ENCODE data around the gene ZNF654. TPM values are rescaled to one million over a fixed set of nuclear protein-coding genes. Genes with fewer than 3 reads are reported as not detected.

Gene ZNF654
- total and polyA plus RNA-seq, 8 donors: 1.7 to 11.0 (median 5.1) TPM

DNA sequence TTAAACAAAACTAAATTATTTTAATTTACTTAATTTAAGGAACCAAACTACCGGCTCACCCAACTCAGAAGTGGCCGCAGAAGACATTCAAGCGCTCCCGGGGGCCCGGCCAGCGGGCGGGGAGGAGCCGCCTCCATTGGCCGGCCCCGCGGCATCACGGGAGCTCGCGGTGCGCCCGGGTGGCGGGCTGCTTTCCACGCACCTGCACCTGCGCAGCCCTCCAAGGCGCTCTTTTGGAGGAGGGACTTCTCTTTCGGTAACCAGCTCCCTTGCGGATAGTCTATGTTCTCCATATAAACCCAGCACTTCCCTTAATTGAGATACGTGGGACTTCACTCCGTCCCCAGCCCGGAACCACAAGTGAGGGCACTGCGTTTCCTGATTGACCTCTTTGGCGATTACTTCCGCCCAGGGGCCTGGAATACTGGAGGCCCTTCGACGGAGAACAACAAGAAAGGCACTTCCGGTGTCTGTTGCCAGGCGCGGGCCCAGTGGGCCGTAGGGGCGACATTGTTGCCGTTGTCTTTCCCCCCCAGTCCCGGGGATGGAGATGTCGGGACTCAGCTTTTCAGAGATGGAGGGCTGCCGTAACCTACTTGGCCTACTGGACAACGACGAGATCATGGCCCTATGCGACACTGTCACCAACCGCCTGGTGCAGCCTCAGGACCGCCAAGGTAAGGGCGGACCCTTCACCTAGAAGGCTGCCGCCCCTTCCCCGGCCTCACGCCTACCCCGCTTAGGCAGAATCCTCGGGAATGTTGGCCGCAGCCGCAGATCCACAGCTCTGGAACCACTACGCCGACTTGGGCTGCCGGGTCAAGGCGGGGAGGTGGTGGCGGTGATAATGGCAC lies 90.7 kb downstream of the ZNF654 start, which contains the start of gene C3orf38:
Gene C3orf38 (plus strand): TSS at position 451 of the 854 bp plus-strand sequence. CDS start 94 bp downstream, at position 545.
- H3K9me3 ChIP-seq: no peaks in the 10 kb centered on the region
- H3K27ac ChIP-seq: peak within 1 kb of the TSS; percentile 81 to 97 (median 90)
- DNase-seq (peak; percentile 81 to 90 (median 87)), FAIRE-seq (no peak), ATAC-seq (peak; percentile 96 to 98 (median 98))
- 0 to 1% methylated on average over 57 of the region's 57 CpGs for WGBS, 2 donors
- peaks cover 3 to 17% (median 10%) of the 10 kb centered on the region in 3 donors for H3K4me1 ChIP-seq
- peak within 1 kb of the TSS; percentile 70 to 83 (median 74) for H3K4me3 ChIP-seq
- H3K36me3 ChIP-seq: peaks cover 0 to 16% (median 0%) of the 10 kb centered on the region in 3 donors
- TF ChIP-seq CTCF (IDR thresholded peaks at IDR 0.05): no peak
- intact Hi-C loops (cut with DNase I): no loop called here
- no peaks in the 10 kb centered on the region for H3K27me3 ChIP-seq

- FAIRE-seq: no peak
- peak in 1 of 4 donors; percentile 8 for ATAC-seq
- WGBS, 2 donors: 0 to 1% methylated on average over 8 of the region's 8 CpGs
- Histone ChIP-seq H3K9me3 (no peaks in the 10 kb centered on the region), H3K27ac (peak overlapping the region; percentile 81 to 97 (median 90)), H3K4me1 (peaks cover 3 to 17% (median 10%) of the 10 kb centered on the region in 3 donors), H3K4me3 (peak overlapping the region; percentile 70 to 83 (median 74)), H3K27me3 (no peaks in the 10 kb centered on the region), H3K36me3 (peaks cover 0 to 22% (median 3%) of the 10 kb centered on the region in 3 donors)
- intact Hi-C loops (cut with DNase I): no loop called here
- no peak for TF ChIP-seq CTCF (IDR thresholded peaks at IDR 0.05)
- DNase-seq: no peak
Observed at GRCh38 chr3:88150371-88150770, 91.3 kb downstream of the ZNF654 start.

DNA sequence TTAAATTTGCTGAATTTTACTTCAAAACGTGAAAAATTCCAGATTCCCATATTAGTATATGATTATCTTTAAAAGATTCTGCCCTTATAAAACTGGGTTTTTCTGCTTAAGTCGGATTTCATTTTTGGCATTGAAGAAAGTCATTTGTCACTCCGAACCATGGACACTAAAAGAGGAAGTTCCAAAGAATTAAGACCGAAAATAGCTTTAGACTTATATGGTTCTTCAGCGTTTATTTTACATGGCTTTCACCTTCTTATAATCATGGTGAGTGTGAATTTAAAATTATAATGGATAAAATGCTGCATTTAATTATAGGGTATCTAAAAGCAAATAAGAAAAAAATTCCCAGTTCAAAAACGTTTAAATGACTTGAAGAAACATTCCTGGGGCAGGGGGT lies 91.8 kb downstream of the ZNF654 start:
- H3K27ac ChIP-seq: peak overlapping the region in 2 of 4 donors; percentile 97
- H3K9me3 ChIP-seq: no peaks in the 10 kb centered on the region
- peak overlapping the region; percentile 70 to 83 (median 74) for H3K4me3 ChIP-seq
- 2 to 3% methylated on average over 6 of the region's 6 CpGs for WGBS, 2 donors
- no peak for TF ChIP-seq CTCF (IDR thresholded peaks at IDR 0.05)
- FAIRE-seq (no peak), DNase-seq (no peak), ATAC-seq (no peak)
- intact Hi-C loops (cut with DNase I): no loop called here
- H3K27me3 ChIP-seq: no peaks in the 10 kb centered on the region
- H3K4me1 ChIP-seq: peaks cover 3 to 17% (median 10%) of the 10 kb centered on the region in 3 donors
- H3K36me3 ChIP-seq: peaks cover 0 to 22% (median 5%) of the 10 kb centered on the region in 3 donors

GRCh38 chr3:88151358-88151757 lies 92.3 kb downstream of the ZNF654 start:
- intact Hi-C loops (cut with DNase I): no loop called here
- FAIRE-seq (no peak), ATAC-seq (no peak), DNase-seq (no peak)
- H3K4me3 ChIP-seq: peak overlapping the region in 3 of 4 donors; percentile 70 to 83 (median 70)
- TF ChIP-seq CTCF (IDR thresholded peaks at IDR 0.05): no peak
- no peaks in the 10 kb centered on the region for H3K27me3 ChIP-seq
- H3K4me1 ChIP-seq: peaks cover 3 to 17% (median 10%) of the 10 kb centered on the region in 3 donors
- H3K27ac ChIP-seq: no peak overlapping the region
- WGBS, 2 donors: 18 to 21% methylated on average over 4 of the region's 4 CpGs
- H3K9me3 ChIP-seq: no peaks in the 10 kb centered on the region
- H3K36me3 ChIP-seq: peaks cover 0 to 28% (median 10%) of the 10 kb centered on the region in 3 donors

Measured in pancreas (tissue), 10 donors.